Heart left ventricle (tissue), 16 donors: Measurements from ENCODE around the gene TSC22D4. TPM values are rescaled to one million over a fixed set of nuclear protein-coding genes. Genes with fewer than 3 reads are reported as not detected.
A peak's percentile ranks its signal among the peaks of the same experiment; 100 is the strongest.

Experiments
- ATAC-seq, 4 donors: fragments of 200-7000 bp; cut with Tn5 transposase; one replicate each; pipeline ENCODE4 v1.9.1; 2020 to 2022; ENCODE audit warnings: moderate library complexity in 4 of 4, mild to moderate bottlenecking in 3 of 4, moderate number of reproducible peaks in 1 of 4
- DNase-seq, 5 donors: peaks; one replicate each; pipeline ENCODE4 v3.0.0-alpha.2; 2020
- H3K27ac ChIP-seq, 12 donors: fragments of 200-600 bp; sonication (generic) in 4 of 12; one replicate each; pipeline versions ENCODE4 v1.5.0 to v1.8.0; 2016 to 2022; ENCODE audit warnings: mild to moderate bottlenecking in 2 of 12
- H3K27me3 ChIP-seq, 9 donors: fragments of 200-600 bp; sonication (generic) in 2 of 9; one replicate each; pipeline versions ENCODE4 v1.5.1 to v1.8.0; 2016 to 2022; ENCODE audit warnings: mild to moderate bottlenecking in 3 of 9
- H3K36me3 ChIP-seq, 9 donors: fragments of 200-600 bp; sonication (generic) in 2 of 9; one replicate each; pipeline versions ENCODE4 v1.5.0 to v1.8.0; 2018 to 2022; ENCODE audit warnings: mild to moderate bottlenecking in 2 of 9
- H3K4me1 ChIP-seq, 12 donors: fragments of 200-600 bp; sonication (generic) in 4 of 12; one replicate each; pipeline versions ENCODE4 v1.5.0 to v1.8.0; 2016 to 2022; ENCODE audit warnings: mild to moderate bottlenecking in 3 of 12
- H3K4me3 ChIP-seq, 12 donors: fragments of 200-600 bp; sonication (generic) in 4 of 12; one replicate each; pipeline versions ENCODE4 v1.5.0 to v1.8.0; 2017 to 2022; ENCODE audit warnings: mild to moderate bottlenecking in 9 of 12, moderate library complexity in 4 of 12
- H3K9me3 ChIP-seq, 12 donors: fragments of 200-600 bp; sonication (generic) in 4 of 12; one replicate each; pipeline versions ENCODE4 v1.5.0 to v1.8.0; 2016 to 2022; ENCODE audit warnings: mild to moderate bottlenecking in 1 of 12
- CTCF ChIP-seq, 12 donors: fragments of 200-600 bp; sonication (generic) in 4 of 12; IDR thresholded peaks; one replicate each; pipeline versions ENCODE4 v1.5.0 to v1.8.0; 2018 to 2022; ENCODE audit warnings: antibody characterized with exemption in 12 of 12, mild to moderate bottlenecking in 5 of 12
- POLR2A ChIP-seq, 2 donors: fragments of 450-650 bp; IDR thresholded peaks; one replicate each; pipeline ENCODE4 v1.6.1; 2017; ENCODE audit warnings: antibody characterized with exemption in 2 of 2, mild to moderate bottlenecking in 2 of 2, moderate library complexity in 2 of 2
- WGBS, 4 donors: extraction: QIAGEN DNeasy Blood & Tissue Kit in 2 of 4; methylation state at CpG; one replicate each; pipeline versions ENCODE4 v1.1.5 to v1.1.7; 2013 to 2018; 5-methylcytosine and 5-hydroxymethylcytosine counted together
- intact Hi-C, 10 donors: fragments of 100-400 bp; cut with DNase I; formaldehyde crosslinking; loops; one replicate each; pipeline versions ENCODE4 v1.11.1 to v1.14.2; 2022
- polyA plus RNA-seq, 2 donors: library from polyadenylated mRNA; stranded (reverse); fragments of 200-250 nt; gene quantifications; one replicate each; pipeline ENCODE4 v1.2.3, GENCODE V29; 2013
- total RNA-seq, 9 donors: library from RNA; depleted of rRNA in 2 of 9; stranded (reverse); fragments of >200 nt in 2 of 9; fragmentation: NEBNext Ultra II Directional in 3 of 9; extraction: Animal tissue kit (Norgen Biotek cat#: 25700) in 3 of 9; gene quantifications; one replicate each; pipeline versions ENCODE4 v1.1.0 to v1.2.4, GENCODE V29; 2016 to 2023
- donor health status: ischemic (EF 13 %, LVEDD 7.1; RV severe dilation, severe dysfunction).
- donor health status: healthy with polysubstance abuse.
- donor health status: DM: no; HTN: yes; CAD: no.
- donor health status: DM: no; HTN: no; CAD: no.
- donor health status: ischemic (EF 25% LVEDD 6.9; RV normal size, moderate dysfunction).
- donor health status: ischemic (EF 25% LVEDD 5.7; RV mildly dilated, moderate dysfunction).
- donor health status: healthy.
- donor health status: DM: yes; HTN: yes; CAD: no.
- donor health status: ischemic (EF 35%, LVEDD 5.7; RV mildly dilated, moderate dysfunction).
- donor health status: nonischemic (EF 11% LVEDD 7.7; RV severe dilation, severe dysfunction).
- donor health status: DM: yes; HTN: yes; CAD: no.
- donor health status: PGD.
- donor health status: ischemic (EF 29% LVEDD 5.4; RV normal size, mild dysfunction).
- donor health status: nonischemic (EF 23%, LVEDD 6.1; RV moderate dilation, normal function).

The TSC22D4 gene
- total and polyA plus RNA-seq, 11 donors: 41.8 to 55.5 (median 47.0) TPM

DNA sequence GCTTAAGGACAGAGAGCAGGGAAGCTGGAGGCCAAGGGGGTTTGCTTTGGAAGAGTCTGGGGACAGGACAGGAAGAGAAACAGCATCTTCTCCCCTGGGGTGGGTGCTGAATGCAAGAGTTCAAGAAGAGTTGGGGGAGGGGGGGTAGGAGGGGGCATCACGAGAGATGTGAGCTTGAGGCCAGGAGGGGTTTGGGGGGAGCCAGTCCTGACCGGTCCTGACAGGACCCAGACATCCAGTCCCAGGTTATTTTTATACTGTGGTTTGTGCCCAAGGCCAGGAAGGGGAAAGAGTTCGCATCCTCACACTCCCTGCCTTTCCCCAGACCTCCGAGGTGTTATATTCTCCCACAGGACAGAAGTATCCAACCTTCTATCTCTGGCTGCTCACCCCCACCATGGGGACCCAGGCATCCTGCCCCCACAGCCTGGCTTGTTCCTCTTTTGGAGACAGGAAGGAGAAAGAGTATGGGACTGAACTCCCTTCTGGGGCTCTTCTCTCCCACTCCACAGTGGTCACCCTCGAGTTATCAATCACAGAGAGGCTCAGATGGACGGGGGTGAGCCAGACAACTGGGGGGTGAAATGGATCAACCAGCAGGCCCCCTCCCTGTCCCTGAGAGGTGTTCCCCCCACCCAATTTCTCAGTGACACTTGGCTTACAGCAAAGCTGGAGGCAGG is 2.8 kb downstream of the TSC22D4 start:
- DNase-seq (peak in 2 of 5 donors; percentile 58 to 68), ATAC-seq (peak; percentile 11 to 63 (median 46))
- no peaks in the 10 kb centered on the region for H3K9me3 ChIP-seq
- H3K4me3 ChIP-seq: peak overlapping the region in 10 of 12 donors; percentile 5 to 100 (median 98)
- peaks cover 0 to 30% (median 23%) of the 10 kb centered on the region in 9 donors for H3K36me3 ChIP-seq
- intact Hi-C loops: loop anchor here in 4 of 10 donors (2.0 to 10.0 kb wide), 3 partner anchors 69 to 379 kb away; partner anchors contain the start of genes GIGYF1 (in 2 of the 4) and SLC12A9 (in 1 of the 4)
- H3K4me1 ChIP-seq: peaks cover 0 to 72% (median 53%) of the 10 kb centered on the region in 12 donors
- H3K27me3 ChIP-seq: no peaks in the 10 kb centered on the region
- H3K27ac ChIP-seq: peak overlapping the region; percentile 53 to 99 (median 92)
- TF ChIP-seq POLR2A (IDR thresholded peaks at IDR 0.05): no peak
- no peak for TF ChIP-seq CTCF (IDR thresholded peaks at IDR 0.05)
- 7 to 13% (median 10%) methylated on average over 6 of the region's 6 CpGs for WGBS, 4 donors

DNA sequence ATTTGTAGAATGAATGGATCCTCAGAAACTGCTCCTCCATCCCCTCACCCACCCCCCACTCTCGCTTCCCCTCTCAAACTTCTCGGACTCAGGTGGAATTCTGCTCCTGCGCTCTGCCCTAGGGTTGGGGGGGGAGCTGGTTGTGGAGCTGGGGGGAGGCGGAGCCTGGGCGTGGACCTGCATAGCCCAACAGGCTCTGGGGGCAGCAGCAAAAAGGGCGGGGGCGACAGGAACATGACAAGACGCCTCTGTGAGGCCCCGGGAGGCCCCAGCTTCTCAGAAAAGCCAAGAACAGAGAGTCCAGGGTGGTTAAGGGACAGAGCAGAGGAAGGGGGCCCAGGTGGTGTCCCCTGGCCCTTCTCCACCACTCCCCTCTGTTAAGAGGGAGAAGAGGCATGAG is 3.5 kb downstream of the TSC22D4 start:
- Histone ChIP-seq H3K27me3 (no peaks in the 10 kb centered on the region), H3K27ac (peak overlapping the region; percentile 42 to 99 (median 92)), H3K4me1 (peaks cover 0 to 75% (median 55%) of the 10 kb centered on the region in 12 donors), H3K4me3 (peak overlapping the region in 8 of 12 donors; percentile 38 to 100 (median 98)), H3K9me3 (no peaks in the 10 kb centered on the region), H3K36me3 (peaks cover 0 to 37% (median 26%) of the 10 kb centered on the region in 9 donors)
- ATAC-seq: peak in 3 of 4 donors; percentile 9 to 25 (median 23)
- peak in 4 of 5 donors; percentile 63 to 77 (median 69) for DNase-seq
- no peak for TF ChIP-seq POLR2A (IDR thresholded peaks at IDR 0.05)
- no peak for TF ChIP-seq CTCF (IDR thresholded peaks at IDR 0.05)
- intact Hi-C loops: loop anchor here in 3 of 10 donors (10.0 kb wide), 2 partner anchors 219 to 379 kb away; partner anchors contain the start of genes GIGYF1 (in 2 of the 3) and SLC12A9 (in 1 of the 3)
- WGBS, 4 donors: 19 to 29% (median 24%) methylated on average over 9 of the region's 9 CpGs

DNA sequence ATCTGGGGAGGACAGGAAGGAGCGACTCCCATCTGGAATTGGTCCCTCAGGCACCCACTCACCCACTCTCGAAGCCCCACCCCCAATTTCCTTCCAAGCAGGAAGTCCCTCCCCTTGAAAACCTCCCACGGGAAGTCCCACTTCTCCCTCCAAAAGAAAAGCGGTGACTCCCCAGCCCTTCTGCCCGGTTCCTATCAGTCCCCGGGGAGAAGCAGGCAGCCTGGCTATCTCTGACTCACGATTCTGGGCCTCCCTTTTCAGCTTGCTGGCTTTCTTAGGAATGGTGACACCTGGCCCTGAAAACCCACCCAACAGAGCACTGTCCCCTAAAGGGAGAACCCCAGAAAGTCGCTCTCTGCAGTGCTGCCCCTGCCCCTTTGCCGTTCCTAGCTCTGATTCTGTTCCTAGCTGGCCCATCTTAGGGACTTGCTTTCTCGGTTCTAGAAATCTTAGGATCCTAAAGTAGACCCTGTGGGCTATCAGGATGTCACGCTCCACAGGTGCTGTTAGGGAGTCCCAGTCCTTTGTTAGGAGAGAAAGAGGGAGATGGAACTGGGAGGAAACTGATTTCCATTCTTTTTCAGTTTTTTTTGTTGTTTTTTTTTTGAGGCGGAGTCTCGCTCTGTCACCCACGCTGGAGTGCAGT is 6.0 kb downstream of the TSC22D4 start:
- TF ChIP-seq CTCF (IDR thresholded peaks at IDR 0.05): no peak
- no peak for TF ChIP-seq POLR2A (IDR thresholded peaks at IDR 0.05)
- WGBS, 4 donors: 32 to 42% (median 37%) methylated on average over 14 of the region's 14 CpGs
- no peaks in the 10 kb centered on the region for H3K9me3 ChIP-seq
- peak overlapping the region in 9 of 12 donors; percentile 6 to 28 (median 16) for H3K4me3 ChIP-seq
- intact Hi-C loops: loop anchor here in 4 of 10 donors (5.0 to 10.0 kb wide), 3 partner anchors 209 to 382 kb away; partner anchors contain the start of genes GIGYF1 (in 2 of the 4) and SLC12A9 (in 1 of the 4)
- peaks cover 0 to 54% (median 38%) of the 10 kb centered on the region in 9 donors for H3K36me3 ChIP-seq
- peaks cover 0 to 85% (median 60%) of the 10 kb centered on the region in 12 donors for H3K4me1 ChIP-seq
- ATAC-seq (peak in 2 of 4 donors; percentile 27 to 33), DNase-seq (peak in 4 of 5 donors; percentile 58 to 76 (median 67))
- H3K27me3 ChIP-seq: no peaks in the 10 kb centered on the region
- H3K27ac ChIP-seq: peak overlapping the region in 11 of 12 donors; percentile 54 to 96 (median 74)
